Fibroblast of the aortic adventitia (primary cell): Measurements from ENCODE around the gene IQCH. TPM values are rescaled to one million over a fixed set of nuclear protein-coding genes. Genes with fewer than 3 reads are reported as not detected.

Experiments used
- DNase-seq: peaks from one replicate; pipeline ENCODE4 v3.0.0-alpha.2; 2010; ENCODE audit warnings: low read depth
- H3K4me3 ChIP-seq: 2 replicates; pipeline ENCODE4 v1.5.1; 2011; ENCODE audit warnings: low read depth, mild to moderate bottlenecking, control low read depth, low read length, moderate library complexity
- CTCF ChIP-seq: IDR thresholded peaks from 2 replicates; pipeline ENCODE4 v1.5.1; 2011; ENCODE audit warnings: mild to moderate bottlenecking, low read length, control low read depth, inconsistent platforms; ENCODE audit not compliant: insufficient read depth
- total RNA-seq: library from RNA; depleted of rRNA; stranded (reverse); fragments of >200 nt; gene quantifications from 2 replicates; pipeline ENCODE4 v1.2.3, GENCODE V29; 2012; ENCODE audit warnings: low replicate concordance

Gene IQCH
- total RNA-seq, 1 donor = 3.6 TPM

DNA sequence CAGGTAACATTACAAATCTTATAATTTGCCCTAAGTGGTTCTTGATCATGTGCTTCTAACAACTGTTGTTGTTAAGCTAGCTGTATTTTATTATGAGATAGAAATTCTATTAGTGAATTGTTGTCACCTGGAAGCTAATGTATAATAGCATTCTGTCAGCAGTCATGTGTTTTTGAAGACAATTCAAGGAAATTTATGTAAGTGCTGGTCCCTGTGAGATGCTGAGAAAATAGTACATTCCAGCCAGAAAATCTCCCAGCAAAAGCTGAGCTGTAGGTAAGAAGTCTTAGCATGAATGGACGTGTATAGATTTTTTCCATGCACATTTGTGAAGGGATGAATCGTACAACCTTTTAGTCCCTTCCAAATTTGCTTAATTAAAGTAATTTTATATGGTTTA is 146.3 kb downstream of the IQCH start:
- TF ChIP-seq CTCF = no peak
- no peak for DNase-seq
- H3K4me3 ChIP-seq = no peak overlapping the region

GRCh38 chr15:67401336-67401735 is 146.8 kb downstream of the IQCH start:
- no peak for TF ChIP-seq CTCF
- DNase-seq = no peak
- H3K4me3 ChIP-seq = no peak overlapping the region

DNA sequence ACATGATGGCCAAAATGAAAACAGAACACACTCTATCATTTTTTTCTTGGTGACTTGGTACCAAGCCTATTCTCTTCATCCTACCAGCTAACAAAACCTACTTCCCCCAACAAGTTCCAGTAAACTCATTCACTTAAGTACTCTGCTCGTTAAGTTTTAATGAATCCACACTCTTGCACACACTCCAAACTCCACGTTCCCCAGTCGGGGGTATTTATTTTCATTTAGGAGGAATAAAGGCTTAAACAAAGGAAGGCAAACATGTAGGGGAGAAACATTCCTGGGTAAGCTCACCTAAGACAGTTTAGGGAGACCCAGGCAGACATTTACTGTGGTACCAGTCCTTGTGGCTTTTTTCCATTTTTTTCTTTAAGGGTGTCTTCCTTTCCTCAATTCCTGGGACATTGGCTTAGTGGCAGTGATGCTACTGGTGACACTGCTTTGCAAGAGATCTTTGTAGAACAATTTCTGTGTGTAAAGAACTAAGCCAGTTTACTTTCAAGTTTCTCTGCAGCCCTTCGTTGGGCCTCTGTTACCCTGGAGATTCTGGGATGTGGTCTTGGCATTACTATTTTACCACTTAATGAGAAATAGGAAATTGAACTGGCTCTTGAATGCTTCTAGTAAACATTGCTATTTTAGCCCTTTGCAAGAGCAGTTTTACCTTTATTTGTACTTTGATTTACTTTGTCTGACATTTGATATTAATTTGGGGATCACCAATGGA is 149.0 kb downstream of the IQCH start:
- H3K4me3 ChIP-seq = no peak overlapping the region
- no peak for TF ChIP-seq CTCF
- no peak for DNase-seq

DNA sequence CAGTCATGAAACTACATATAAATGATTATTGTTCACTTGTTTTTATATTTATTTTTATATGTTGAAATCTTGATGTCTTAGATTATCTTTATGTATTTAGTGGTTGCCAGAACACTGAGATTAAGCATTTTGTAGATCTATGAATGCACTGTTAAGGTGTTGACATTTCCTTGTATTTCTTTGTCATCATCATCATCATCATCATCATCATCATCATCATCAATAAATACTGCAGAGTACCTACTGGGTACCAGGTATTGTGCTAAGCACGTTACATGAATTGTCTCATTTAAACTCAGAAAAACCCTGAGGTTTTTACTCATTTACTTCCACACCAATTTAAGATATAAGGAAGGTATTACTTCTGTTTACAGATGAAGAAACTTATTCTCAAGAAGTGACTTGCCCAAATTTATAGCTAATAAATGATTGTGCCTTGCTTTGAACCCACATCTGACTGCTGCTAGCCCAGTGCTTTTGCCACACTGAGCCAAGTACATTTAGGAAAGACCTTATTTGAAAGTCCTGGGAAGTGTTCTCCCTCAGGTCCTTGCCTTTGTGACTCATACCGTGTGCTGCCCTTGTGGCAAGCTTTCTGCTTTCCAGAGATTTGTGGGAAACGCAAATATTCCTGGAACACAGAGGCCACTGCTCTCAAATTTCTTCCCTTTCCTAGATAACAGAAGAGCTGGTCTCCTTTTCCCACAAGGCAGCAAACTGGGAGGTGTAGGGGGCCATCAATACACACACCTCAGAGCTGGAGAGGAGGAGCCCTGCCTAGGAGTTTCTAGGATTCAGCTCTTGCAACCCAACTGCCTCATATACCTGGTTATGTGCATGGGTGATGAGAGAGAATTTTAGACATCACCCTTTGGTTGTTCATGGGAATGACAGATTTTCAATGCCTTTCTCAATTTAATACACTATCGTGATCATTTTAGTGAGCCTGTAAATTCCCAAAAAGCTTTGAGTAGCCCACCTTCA is 150.9 kb downstream of the IQCH start:
- no peak for TF ChIP-seq CTCF
- DNase-seq = peak; percentile 77
- no peak overlapping the region for H3K4me3 ChIP-seq

DNA sequence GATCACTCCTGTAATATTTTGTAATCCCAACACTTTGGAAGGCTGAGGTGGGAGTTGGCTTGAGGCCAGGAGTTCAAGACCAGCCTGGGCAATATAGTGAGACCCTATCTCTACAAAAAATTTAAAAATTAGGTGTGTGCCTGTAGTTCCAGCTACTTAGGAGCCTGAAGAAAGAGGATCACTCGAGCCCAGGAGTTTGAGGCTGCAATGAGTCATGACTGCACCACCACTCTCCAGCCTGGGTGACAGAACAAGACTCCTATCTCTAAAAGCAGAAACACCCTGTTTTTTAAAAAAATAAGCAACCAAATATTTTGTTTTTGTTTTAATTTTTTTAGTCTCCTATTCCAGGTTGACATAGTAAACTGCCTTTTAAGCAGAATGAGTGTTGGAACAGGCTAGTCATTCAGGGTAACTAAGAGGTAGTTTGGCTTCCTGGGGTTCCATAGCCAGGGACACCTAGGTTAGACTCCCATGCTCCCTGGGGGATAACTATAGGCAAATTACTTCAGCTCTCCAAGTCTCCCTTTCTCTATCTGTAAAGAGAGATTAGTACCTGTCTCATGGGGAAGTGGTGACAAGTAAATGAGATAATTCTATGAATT is 151.8 kb downstream of the IQCH start:
- no peak overlapping the region for H3K4me3 ChIP-seq
- TF ChIP-seq CTCF = no peak
- peak; percentile 9 for DNase-seq

DNA sequence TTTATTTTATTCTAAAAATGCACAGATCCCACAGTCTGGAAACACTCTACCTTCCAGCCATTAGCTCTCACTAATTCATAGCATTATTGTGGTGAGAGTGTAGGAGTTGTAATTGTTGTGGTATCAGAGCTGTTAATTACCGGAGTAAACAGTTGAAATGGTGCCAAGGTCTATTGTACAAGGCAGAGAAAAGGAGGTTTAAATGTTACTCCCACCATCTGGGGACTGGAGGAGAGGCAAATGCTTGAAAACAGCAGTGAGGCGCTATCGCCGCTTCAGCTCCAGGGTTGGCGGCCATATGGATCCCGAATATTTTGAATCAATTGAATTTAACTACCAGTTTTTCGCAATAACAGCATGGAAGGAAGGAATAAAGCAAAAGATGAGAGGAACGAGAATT is 153.2 kb downstream of the IQCH start:
- DNase-seq = no peak
- H3K4me3 ChIP-seq = no peak overlapping the region
- TF ChIP-seq CTCF = no peak
